ENCODE data around the gene TMTC2.
A peak's percentile ranks its signal among the peaks of the same experiment; 100 is the strongest.
"Not testable (repeated sequence)": the region's sequence is repeated elsewhere in the genome, so short reads cannot be mapped to it uniquely, and the experiment has no call there.

TMTC2 gene

DNA sequence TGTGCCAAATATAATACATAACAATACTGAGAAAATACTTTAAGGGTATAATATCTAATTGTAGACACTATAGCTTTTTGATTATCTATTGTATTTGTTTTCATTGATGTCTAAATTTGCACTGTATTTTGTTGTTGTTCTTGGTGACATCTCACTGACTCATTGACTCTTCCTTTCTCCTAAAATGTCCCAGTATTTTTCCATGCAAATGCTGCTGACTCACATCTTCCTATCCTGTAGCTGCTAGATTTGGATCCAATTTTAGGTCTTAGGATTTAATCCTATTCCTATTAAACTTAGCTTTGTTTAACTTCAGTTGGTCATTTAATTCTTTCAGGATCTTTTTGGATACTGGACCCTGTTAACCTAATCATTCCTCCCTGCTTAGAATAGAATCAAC is 148.5 kb downstream of the TMTC2 start:
- FAIRE-seq (no peak), DNase-seq (ENCODE audit: insufficient read length, low spot score) (no peak)

- no peak for DNase-seq (ENCODE audit: insufficient read length, low spot score)
- FAIRE-seq: peak; percentile 18
These were observed 151.4 kb downstream of the TMTC2 start for GRCh38 chr12:82838131-82838551.

- FAIRE-seq: no peak
- DNase-seq (ENCODE audit: insufficient read length, low spot score): no peak
These were observed 152.1 kb downstream of the TMTC2 start for GRCh38 chr12:82838827-82839226.

GRCh38 chr12:82839796-82840195 is 153.1 kb downstream of the TMTC2 start:
- DNase-seq (ENCODE audit: insufficient read length, low spot score): no peak
- FAIRE-seq: no peak

DNA sequence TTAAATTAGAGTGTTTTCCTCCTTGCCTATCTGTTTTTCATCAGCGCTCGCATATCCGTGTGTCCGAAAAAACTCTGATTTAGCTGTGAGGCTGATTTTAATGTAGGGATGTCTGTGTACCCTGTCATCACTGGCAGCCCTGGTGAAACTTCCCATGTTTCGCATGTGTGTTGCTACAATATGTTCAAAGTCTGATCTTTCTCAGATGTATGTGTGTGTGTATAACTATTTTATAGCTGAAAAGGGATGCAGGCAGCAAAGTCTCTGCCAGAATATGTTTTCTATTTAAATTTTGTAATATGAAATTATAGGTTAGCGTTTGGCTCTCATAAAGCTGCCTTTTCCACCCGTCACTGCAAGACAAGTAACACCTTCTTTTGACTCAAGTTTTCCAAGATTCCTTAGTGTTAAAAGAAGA is 154.8 kb downstream of the TMTC2 start:
- FAIRE-seq: no peak
- DNase-seq (ENCODE audit: insufficient read length, low spot score): no peak

DNA sequence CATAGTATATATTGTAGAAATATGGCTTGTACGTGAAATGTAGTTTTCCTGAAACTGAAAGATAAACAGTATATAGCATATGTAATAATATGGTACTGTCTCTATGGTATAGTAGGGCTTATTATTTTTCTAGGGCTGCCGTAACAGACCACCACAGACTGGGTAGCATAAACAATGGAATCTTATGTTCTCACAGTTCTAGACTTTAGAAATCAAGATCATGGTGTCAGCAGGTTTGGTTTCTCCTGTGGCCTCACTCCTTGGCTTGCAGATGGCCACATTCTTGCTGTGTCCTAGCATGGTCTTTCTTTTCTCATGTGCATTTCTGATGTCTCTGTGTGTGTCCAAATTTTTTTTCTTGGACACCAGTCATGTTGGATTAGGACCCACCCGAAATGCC is 155.8 kb downstream of the TMTC2 start:
- FAIRE-seq: no peak
- DNase-seq (ENCODE audit: insufficient read length, low spot score): no peak

DNA sequence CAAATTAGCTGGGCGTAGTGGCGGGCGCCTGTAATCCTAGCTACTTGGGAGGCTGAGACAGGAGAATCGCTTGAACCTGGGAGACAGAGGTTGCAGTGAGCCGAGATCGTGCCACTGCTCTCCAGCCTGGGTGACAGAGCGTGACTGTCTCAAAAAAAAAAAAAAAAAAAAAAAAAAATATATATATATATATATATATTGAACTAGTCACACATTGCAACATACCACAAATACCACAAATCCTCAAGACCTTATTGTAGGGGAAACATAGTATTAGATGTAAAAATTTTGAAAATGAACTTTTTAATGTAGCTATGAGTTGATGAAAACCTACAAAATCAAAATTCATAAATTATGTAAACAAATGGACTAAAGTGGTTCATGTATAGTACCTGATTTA is 158.4 kb downstream of the TMTC2 start:
- FAIRE-seq; DNase-seq (ENCODE audit: insufficient read length, low spot score): not testable (repeated sequence)

DNA sequence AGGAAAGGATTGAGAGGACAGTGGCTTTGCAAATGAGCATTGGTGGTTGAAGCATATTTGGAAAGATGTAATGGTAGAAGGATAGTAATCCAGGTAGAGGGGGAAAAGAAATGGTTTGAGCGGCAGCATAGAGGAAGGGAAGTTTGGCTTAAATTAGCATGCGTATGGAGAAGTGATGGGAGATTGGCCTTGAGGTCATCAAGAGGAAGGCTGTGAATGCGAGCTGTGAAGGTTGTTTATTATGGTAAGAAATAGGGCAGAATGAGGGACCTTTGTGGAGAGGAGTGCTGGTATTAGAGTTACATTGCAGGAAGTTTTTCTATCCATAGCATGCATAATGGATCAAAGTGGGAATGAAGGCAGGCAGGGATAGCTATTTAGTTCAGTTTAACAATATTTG is 162.1 kb downstream of the TMTC2 start:
- DNase-seq (ENCODE audit: insufficient read length, low spot score) (no peak), FAIRE-seq (no peak)

- DNase-seq (ENCODE audit: insufficient read length, low spot score) (no peak), FAIRE-seq (peak; percentile 18)
These were observed 165.8 kb downstream of the TMTC2 start for GRCh38 chr12:82852529-82852928.

GRCh38 chr12:82855872-82856271 is 169.2 kb downstream of the TMTC2 start:
- DNase-seq (ENCODE audit: insufficient read length, low spot score): no peak
- no peak for FAIRE-seq

DNA sequence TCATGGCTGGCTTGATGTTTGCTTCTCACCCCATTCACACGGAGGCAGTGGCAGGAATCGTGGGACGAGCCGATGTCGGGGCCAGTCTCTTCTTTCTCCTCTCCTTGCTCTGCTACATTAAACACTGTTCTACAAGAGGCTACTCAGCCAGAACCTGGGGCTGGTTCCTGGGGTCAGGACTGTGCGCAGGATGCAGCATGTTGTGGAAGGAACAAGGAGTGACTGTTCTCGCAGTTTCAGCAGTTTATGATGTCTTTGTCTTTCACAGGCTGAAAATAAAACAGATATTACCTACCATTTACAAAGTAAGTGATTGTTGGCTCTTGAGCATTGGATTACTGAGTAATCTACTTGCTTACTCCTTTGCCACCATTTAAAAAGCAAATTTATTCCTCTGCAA is 170.6 kb downstream of the TMTC2 start:
- DNase-seq (ENCODE audit: insufficient read length, low spot score) (no peak), FAIRE-seq (no peak)

- FAIRE-seq (no peak), DNase-seq (ENCODE audit: insufficient read length, low spot score) (no peak)
These were observed 171.3 kb downstream of the TMTC2 start for GRCh38 chr12:82857911-82858533.

DNA sequence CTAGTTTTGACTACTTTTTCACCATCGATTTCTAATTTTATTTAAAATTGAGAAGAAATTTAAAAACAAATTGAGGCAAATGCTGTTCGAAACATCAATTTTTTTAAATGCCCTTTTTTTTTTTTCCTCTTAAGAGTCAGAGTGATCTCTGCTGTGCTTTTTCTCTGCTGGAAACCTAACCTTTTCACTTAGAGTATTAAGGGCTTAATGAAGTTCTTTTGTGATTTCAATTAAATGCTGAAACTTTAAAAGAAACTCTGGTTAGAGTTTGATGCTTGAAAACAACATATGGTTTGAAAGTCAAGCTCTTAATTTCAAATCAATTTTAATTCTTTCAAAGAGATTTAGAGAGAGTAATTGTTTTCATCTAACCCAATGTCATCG is 171.8 kb downstream of the TMTC2 start:
- FAIRE-seq: no peak
- DNase-seq (ENCODE audit: insufficient read length, low spot score): no peak

GRCh38 chr12:82862069-82862841 is 175.5 kb downstream of the TMTC2 start:
- FAIRE-seq (no peak), DNase-seq (ENCODE audit: insufficient read length, low spot score) (no peak)

DNA sequence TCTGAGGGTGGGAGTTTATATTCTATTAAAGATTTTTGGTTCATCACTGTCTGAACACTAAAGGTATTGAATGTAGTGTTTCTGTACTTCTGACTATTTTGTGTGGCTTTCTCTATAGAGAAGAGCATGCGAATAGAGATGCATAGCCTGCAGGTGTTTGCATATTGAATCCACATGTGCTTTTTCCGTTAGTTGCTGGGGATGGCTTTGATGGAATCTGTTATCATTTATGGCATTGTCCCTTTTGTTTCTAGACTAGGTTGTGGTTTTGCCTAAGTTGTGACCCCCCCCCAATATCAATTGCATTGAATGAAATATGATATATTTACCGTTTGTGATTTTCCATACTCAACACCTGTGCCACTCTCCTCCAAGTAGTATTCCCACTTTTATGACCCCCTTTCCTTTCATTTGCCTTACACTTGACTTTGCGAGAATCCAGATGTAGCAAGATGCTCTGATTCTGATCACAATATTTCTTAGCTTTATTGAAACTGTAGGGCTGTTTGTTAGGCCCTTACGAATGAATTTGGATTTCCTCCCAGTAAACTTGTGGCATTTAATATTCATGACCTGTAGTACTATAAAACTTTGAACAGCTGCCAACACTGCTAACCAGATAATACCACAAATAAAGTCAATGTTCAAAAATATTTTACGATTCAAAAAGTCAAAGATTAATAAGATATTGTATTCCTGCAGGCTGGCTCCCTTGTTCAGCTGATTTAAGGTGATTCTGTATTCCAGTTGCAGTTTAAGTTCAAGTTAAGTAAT is 176.4 kb downstream of the TMTC2 start:
- DNase-seq (ENCODE audit: insufficient read length, low spot score) (no peak), FAIRE-seq (no peak)

- DNase-seq (ENCODE audit: insufficient read length, low spot score): no peak
- FAIRE-seq: no peak
These were observed 179.6 kb downstream of the TMTC2 start for GRCh38 chr12:82866227-82866775.

DNA sequence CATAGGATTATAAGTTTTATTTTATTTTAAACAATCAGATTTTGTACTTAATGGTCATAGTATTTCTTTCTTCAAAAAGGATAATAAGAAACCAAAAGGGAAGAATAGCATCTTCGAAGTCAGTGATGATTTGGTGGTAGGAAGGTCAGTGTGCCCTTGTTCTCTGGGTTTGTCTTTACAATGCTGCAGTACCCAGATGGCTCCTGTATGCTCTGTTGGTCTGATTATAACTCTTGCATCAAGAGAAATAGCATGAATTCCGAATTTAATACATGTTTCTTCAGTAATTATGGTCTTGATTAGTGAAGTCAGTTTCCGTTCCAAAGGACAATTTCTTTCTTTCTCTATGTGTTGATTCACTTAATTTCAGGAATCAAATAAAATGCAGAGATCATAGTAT is 180.2 kb downstream of the TMTC2 start:
- FAIRE-seq (no peak), DNase-seq (ENCODE audit: insufficient read length, low spot score) (no peak)

GRCh38 chr12:82867762-82868500 is 181.2 kb downstream of the TMTC2 start:
- FAIRE-seq (no peak), DNase-seq (ENCODE audit: insufficient read length, low spot score) (no peak)

DNA sequence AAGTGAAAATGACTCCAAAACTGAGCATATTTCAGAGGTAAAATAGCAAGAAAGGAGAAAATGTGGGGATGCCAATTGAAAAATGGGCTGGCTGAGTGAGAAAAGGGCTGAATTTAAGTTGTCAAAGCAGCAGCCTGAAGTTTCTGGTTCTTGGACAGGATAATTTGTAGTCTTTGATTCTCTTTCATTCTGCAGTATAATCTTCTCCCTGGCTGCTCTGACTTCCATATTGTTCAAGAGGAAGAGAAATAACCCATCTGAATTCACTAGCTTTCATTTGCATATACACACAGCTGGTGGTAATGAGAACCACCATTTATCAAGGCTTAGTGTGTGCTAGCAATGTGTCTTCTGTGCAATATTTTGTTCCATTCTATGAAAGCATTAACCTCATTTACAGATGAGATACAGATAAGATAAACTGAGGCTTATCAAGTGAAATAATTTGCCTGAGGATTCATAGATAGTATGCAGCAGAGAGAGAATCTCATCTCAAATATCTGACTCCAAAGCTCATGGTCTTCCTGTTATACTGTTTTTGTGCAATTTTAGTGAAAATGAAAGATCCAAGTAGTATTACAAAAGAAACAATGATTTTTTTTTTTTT is 184.2 kb downstream of the TMTC2 start:
- no peak for DNase-seq (ENCODE audit: insufficient read length, low spot score)
- FAIRE-seq: peak; percentile 8

GRCh38 chr12:82872088-82872487 is 185.4 kb downstream of the TMTC2 start:
- FAIRE-seq: no peak
- DNase-seq (ENCODE audit: insufficient read length, low spot score): no peak

Data from GM19239 (cell line).